WERI-Rb-1 (cell line): Measurements from ENCODE around the gene EPN3.

Experiments used
- DNase-seq: peaks from one replicate; pipeline ENCODE4 v3.0.0-alpha.2; 2020
- H3K27ac ChIP-seq: fragments of 250-450 bp; sonication (Bioruptor Pico); 2 replicates; pipeline ENCODE4 v1.5.1; 2020; ENCODE audit warnings: mild to moderate bottlenecking, moderate library complexity
- H3K27me3 ChIP-seq: fragments of 250-450 bp; sonication (Bioruptor Pico); 2 replicates; pipeline ENCODE4 v1.5.1; 2021; ENCODE audit warnings: mild to moderate bottlenecking, low read depth, moderate library complexity; ENCODE audit not compliant: insufficient read depth, severe bottlenecking
- H3K36me3 ChIP-seq: fragments of 250-450 bp; sonication (Bioruptor Pico); 2 replicates; pipeline ENCODE4 v1.5.1; 2020; ENCODE audit warnings: mild to moderate bottlenecking, moderate library complexity
- H3K4me3 ChIP-seq: 2 replicates; pipeline ENCODE4 v1.5.1; 2011; ENCODE audit warnings: low read depth, mild to moderate bottlenecking, control low read depth, low read length
- H3K9me3 ChIP-seq: fragments of 250-450 bp; sonication (Bioruptor Pico); 2 replicates; pipeline ENCODE4 v1.5.1; 2021; ENCODE audit warnings: mild to moderate bottlenecking, moderate library complexity; ENCODE audit not compliant: severe bottlenecking
- TF ChIP-seq, protein P1 (sequence below): IDR thresholded peaks from 2 replicates; pipeline ENCODE4 v1.5.1; 2011; ENCODE audit warnings: low read depth, mild to moderate bottlenecking, control low read depth, inconsistent platforms, low read length

EPN3 gene

DNA sequence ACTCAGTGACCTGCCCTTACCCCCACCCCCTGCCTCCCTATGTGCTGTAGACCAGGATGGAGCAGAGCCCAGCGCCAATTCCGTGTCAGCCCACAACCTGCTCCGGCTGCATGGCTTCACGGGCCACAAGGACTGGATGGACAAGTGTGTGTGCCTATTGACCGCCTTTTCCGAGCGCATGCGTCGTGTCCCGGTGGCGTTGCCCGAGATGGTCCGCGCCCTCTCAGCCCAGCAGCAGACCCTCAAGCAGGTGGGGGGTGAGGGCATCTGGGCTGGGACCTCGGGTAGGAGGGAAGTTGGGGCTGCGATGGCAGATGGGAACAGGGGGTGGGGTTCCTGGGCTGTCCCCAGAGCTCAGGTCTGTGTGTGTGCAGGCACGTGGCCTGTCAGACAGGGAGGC lies 21.7 kb downstream of the EPN3 start:
- Histone ChIP-seq H3K27ac (peak overlapping the region; percentile 19), H3K27me3 (no peaks in the 10 kb centered on the region), H3K36me3 (peaks cover 15% of the 10 kb centered on the region), H3K9me3 (no peaks in the 10 kb centered on the region), H3K4me3 (no peak overlapping the region)
- DNase-seq: no peak
- TF ChIP-seq, protein P1, sequence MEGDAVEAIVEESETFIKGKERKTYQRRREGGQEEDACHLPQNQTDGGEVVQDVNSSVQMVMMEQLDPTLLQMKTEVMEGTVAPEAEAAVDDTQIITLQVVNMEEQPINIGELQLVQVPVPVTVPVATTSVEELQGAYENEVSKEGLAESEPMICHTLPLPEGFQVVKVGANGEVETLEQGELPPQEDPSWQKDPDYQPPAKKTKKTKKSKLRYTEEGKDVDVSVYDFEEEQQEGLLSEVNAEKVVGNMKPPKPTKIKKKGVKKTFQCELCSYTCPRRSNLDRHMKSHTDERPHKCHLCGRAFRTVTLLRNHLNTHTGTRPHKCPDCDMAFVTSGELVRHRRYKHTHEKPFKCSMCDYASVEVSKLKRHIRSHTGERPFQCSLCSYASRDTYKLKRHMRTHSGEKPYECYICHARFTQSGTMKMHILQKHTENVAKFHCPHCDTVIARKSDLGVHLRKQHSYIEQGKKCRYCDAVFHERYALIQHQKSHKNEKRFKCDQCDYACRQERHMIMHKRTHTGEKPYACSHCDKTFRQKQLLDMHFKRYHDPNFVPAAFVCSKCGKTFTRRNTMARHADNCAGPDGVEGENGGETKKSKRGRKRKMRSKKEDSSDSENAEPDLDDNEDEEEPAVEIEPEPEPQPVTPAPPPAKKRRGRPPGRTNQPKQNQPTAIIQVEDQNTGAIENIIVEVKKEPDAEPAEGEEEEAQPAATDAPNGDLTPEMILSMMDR: no peak

DNA sequence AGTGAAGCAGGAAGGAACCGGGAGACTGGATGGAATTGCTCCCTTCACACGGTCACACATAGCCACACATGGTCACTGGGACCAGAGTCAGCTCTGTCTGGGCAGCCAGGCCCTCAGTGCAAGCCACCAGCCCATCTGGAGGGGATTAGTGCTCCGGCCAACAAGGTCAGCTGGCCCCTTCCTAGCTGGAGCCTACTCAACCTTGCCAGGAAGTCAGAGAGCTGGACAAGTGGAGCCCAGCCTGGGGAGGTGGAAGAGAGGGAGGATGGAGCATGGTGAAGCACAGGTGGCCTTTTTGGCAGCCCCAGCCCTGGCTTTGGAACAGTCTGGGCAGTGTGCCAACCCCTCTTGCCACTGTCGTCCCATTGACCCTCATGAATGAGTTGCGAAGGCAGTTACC lies 24.3 kb downstream of the EPN3 start:
- Histone ChIP-seq H3K27ac (peak overlapping the region; percentile 89), H3K36me3 (peaks cover 9% of the 10 kb centered on the region), H3K27me3 (no peaks in the 10 kb centered on the region), H3K4me3 (peak overlapping the region; percentile 14; the same call in 1 of the 2 replicates), H3K9me3 (no peaks in the 10 kb centered on the region)
- peak; percentile 87 for DNase-seq
- TF ChIP-seq, protein P1: no peak

DNA sequence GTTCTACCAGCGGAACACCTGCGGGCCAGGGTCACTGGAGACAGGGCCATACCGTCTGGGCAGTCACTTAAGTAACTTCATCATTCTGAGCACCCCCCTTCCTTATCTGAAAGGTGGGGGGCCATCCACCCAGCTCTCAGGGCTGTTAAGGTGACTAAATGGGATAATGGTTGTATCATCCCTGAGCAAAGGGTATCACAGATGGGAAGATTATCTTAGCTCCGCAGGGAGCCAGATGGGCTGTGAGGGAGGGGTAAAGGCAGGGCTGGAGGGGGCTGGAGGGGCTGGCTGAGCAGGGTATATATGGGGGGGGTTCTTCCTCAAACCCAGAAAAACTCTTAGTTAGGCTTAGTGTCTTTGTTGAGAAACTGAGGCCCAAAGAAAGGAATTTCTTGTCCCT lies 25.1 kb downstream of the EPN3 start:
- DNase-seq: peak; percentile 94
- no peaks in the 10 kb centered on the region for H3K9me3 ChIP-seq
- TF ChIP-seq, protein P1: no peak
- H3K36me3 ChIP-seq: peaks cover 9% of the 10 kb centered on the region
- H3K27me3 ChIP-seq: no peaks in the 10 kb centered on the region
- no peak overlapping the region for H3K4me3 ChIP-seq
- peak overlapping the region; percentile 89 for H3K27ac ChIP-seq

DNA sequence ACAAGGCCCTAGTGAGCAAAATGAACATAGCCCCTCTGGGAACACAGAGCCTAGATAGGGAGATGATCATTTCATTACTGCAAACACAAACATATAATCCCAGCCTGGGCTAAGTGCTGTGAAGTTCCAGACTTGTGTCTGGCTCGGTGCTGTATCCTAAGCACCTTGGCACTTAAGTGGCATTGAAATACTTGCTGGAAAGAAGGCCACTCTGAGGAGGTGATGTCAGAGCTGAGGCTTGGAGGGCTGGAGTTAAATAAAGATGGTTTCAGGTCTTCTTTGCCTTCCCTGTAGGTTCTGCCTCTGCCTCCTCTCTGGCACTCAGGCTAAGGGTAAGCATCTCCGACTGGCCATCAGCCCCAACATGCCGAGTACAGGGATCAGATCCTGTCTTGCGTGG lies 25.6 kb downstream of the EPN3 start:
- no peaks in the 10 kb centered on the region for H3K9me3 ChIP-seq
- no peaks in the 10 kb centered on the region for H3K27me3 ChIP-seq
- peak overlapping the region; percentile 89 for H3K27ac ChIP-seq
- H3K36me3 ChIP-seq: peaks cover 9% of the 10 kb centered on the region
- peak overlapping the region; percentile 78 for H3K4me3 ChIP-seq
- DNase-seq: no peak
- TF ChIP-seq, protein P1: no peak

DNA sequence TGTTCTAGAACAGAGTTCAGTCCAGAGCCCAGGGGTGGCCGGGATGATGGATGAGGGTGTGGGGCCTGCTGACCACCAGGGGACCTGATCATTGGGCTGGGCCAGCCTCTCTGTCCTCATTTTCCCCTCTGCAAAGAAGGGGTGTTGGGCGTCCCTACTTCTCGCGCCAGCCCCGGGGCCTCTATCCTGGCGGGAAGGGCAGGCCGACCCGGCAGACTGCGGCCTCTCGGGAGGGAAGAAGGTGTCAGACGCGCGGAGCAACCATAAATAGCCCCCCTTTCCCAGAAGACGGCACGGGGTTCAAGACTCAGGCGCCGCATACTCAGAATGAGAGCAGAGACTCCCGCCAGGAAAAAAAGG lies 26.0 kb downstream of the EPN3 start:
- H3K27me3 ChIP-seq: no peaks in the 10 kb centered on the region

More for the DNA sequence above, 26.0 kb downstream of the EPN3 start:
- DNase-seq: peak; percentile 63
- Histone ChIP-seq H3K36me3 (peaks cover 9% of the 10 kb centered on the region), H3K27ac (peak overlapping the region; percentile 89), H3K4me3 (peak overlapping the region; percentile 78), H3K9me3 (no peaks in the 10 kb centered on the region)
- TF ChIP-seq, protein P1: peak; percentile 43
